LNCAP (cell line): ENCODE results near the gene NEDD4L.

Source experiments
- CTCF ChIP-seq: fragments of 450-650 bp; IDR thresholded peaks from 2 replicates; pipeline ENCODE4 v1.5.1; 2017; ENCODE audit warnings: mild to moderate bottlenecking

The NEDD4L gene

DNA sequence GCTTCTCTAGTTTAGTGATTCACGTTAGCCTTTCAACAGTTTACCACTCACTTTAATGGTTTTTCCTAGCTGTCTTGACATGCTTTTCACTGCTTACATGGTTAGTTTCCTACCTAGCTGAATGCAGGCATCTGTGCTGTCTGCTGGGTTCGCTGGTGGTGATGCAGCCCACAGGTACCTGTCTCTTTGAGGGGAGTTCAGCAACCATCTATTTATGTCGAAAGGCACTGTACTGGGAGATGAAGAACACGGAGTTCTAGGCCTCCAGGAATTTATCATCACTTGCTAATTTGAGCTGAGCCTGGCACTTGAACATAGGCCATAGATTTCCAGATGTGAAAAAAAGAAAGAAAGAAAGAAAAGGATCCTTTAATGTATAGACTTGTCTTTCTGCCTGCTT lies 148.5 kb downstream of the NEDD4L start:
- TF ChIP-seq CTCF: no peak

- TF ChIP-seq CTCF: no peak
These were observed 150.0 kb downstream of the NEDD4L start for GRCh38 chr18:58194028-58194427.

DNA sequence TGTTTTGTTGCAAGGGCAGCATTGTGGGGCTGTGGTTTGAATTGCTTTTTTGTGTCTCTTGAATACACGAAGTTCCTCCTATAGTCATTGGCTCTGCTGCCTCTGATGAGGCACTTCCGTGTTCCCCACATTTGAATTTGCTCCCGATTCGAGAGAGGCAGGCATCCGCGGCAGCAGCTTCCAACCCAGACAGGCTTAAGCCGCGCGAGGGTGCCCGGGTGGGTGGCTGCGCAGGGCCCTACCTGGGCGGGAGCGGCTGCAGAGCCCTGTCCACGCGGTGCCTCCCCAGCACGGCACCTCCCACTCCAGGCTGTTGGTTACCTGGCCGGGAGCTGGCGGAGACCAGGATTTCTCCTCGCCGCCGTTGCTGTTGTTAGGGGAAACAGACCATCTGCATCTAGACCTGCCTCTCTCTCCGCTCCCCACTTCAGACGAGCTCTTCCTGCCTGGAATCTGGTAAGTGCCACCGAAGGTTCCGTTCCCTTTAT lies 151.3 kb downstream of the NEDD4L start:
- no peak for TF ChIP-seq CTCF

GRCh38 chr18:58196164-58196563 lies 152.1 kb downstream of the NEDD4L start:
- no peak for TF ChIP-seq CTCF

- no peak for TF ChIP-seq CTCF
These were observed 153.2 kb downstream of the NEDD4L start for GRCh38 chr18:58196881-58197872.

GRCh38 chr18:58201268-58201667 lies 157.2 kb downstream of the NEDD4L start:
- TF ChIP-seq CTCF: no peak

DNA sequence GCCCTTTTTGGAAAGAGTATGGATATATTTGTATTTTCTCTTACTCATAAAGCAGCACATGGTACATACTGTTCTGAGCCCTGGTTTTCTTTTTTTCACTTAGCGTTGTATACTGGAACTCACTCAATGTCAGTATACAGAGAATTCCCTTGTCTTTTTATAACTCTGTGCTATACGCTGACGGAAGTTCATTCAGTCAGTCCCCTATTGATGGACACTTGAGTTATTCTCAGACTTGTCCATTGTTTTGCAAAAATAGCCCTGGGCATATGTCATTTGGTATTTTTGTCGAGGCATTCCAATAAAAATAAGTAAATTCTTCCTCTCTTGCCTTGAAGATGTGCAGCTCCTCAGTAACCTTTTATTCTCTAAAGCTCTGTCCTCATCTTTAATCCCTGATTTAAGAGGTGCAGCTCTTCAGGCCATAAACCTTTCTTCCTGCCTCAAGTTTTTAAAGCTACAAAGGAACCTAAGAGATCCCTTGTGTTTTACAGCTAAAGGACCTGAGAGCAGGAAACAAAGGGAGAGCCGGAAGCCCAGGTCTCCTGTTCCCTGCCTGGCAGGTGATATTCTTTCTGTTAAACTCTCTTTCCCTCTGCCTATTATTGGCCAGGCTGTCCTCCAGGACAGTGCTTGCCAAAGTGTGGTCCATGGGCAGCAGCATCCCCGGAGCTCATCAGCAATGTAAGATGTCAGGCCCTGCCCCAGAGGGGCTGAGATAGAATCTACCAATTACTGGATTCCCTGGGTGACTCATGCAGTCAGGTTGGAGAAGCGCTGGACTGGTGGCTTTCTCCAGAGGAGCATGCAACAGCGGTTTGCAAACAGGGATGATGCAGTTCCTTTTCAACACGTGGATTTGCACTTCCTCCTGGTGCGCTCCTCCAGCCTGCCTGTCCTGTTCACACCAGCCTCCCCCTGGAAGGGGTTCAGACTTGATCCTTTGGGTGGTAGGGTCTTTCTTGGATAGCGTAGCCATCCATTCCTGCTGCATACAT lies 158.0 kb downstream of the NEDD4L start:
- no peak for TF ChIP-seq CTCF
